Fibroblast of lung (primary cell): ENCODE measurements around the gene SCN2A. TPM values are rescaled to one million over a fixed set of nuclear protein-coding genes. Genes with fewer than 3 reads are reported as not detected.
A peak's percentile ranks its signal among the peaks of the same experiment; 100 is the strongest.

Experiments used
- DNase-seq, 2 donors: peaks; one replicate each; pipeline versions ENCODE4 v3.0.0 to v3.0.0-alpha.2; 2010; ENCODE audit warnings: low read depth in 2 of 2
- H2AFZ ChIP-seq: 2 replicates; pipeline ENCODE4 v1.5.1; 2012; ENCODE audit warnings: low read length, control low read depth, inconsistent platforms
- H3K27ac ChIP-seq: 2 replicates; pipeline ENCODE4 v1.5.1; 2011; ENCODE audit warnings: low read length, control low read depth; ENCODE audit not compliant: insufficient read depth
- H3K27me3 ChIP-seq: 2 replicates; pipeline ENCODE4 v1.5.1; 2011; ENCODE audit warnings: mild to moderate bottlenecking, low read length; ENCODE audit not compliant: control insufficient read depth, insufficient read depth
- H3K36me3 ChIP-seq: 2 replicates; pipeline ENCODE4 v1.5.1; 2011; ENCODE audit warnings: low read length; ENCODE audit not compliant: control insufficient read depth, insufficient read depth
- H3K4me1 ChIP-seq: 2 replicates; pipeline ENCODE4 v1.5.1; 2011; ENCODE audit warnings: low read length; ENCODE audit not compliant: control insufficient read depth, insufficient read depth; ENCODE audit errors: extremely low read depth
- H3K4me2 ChIP-seq: 2 replicates; pipeline ENCODE4 v1.5.1; 2011; ENCODE audit warnings: low read length, control low read depth; ENCODE audit not compliant: insufficient read depth; ENCODE audit errors: extremely low read depth
- H3K4me3 ChIP-seq, 4 experiments: fragments of 200-600 bp in 1 of 4; sonication (generic) in 1 of 4; replicated peaks in 1 of 4; 2 replicates each; pipeline ENCODE4 v1.5.1; 2011 to 2016; ENCODE audit warnings: low read length in 4 of 4, low read depth in 3 of 4, mild to moderate bottlenecking in 3 of 4, control low read depth in 2 of 4, inconsistent platforms in 1 of 4, mixed read lengths in 1 of 4; ENCODE audit not compliant: insufficient read depth in 1 of 4; ENCODE audit errors: control extremely low read depth in 1 of 4
- H3K79me2 ChIP-seq: 2 replicates; pipeline ENCODE4 v1.5.1; 2012; ENCODE audit warnings: mild to moderate bottlenecking, low read length, inconsistent platforms; ENCODE audit not compliant: control insufficient read depth, insufficient read depth
- H3K9ac ChIP-seq: 2 replicates; pipeline ENCODE4 v1.5.1; 2011; ENCODE audit warnings: mild to moderate bottlenecking, low read length, control low read depth; ENCODE audit not compliant: insufficient read depth
- H3K9me3 ChIP-seq: 2 replicates; pipeline ENCODE4 v1.5.1; 2012; ENCODE audit warnings: low read depth, low read length; ENCODE audit not compliant: control insufficient read depth, insufficient read depth
- H4K20me1 ChIP-seq: 2 replicates; pipeline ENCODE4 v1.5.1; 2011; ENCODE audit warnings: low read length; ENCODE audit not compliant: control insufficient read depth, insufficient read depth; ENCODE audit errors: extremely low read depth
- CTCF ChIP-seq, 2 donors: IDR thresholded peaks in 1 of 2; conservative IDR thresholded peaks in 1 of 2; 1 replicate in 1 of 2; 2 replicates in 1 of 2; pipeline ENCODE4 v1.5.1; 2011 to 2012; ENCODE audit warnings: low read length in 2 of 2, control low read depth in 1 of 2, inconsistent platforms in 1 of 2, low read depth in 1 of 2, mild to moderate bottlenecking in 1 of 2
- EZH2 ChIP-seq: IDR thresholded peaks from 2 replicates; pipeline ENCODE4 v1.5.1; 2012; ENCODE audit warnings: low read length, control low read depth, mild to moderate bottlenecking; ENCODE audit errors: missing control alignments
- polyA plus RNA-seq, 2 donors: library from polyadenylated mRNA; depleted of rRNA in 1 of 2; stranded (reverse) in 1 of 2; unstranded in 1 of 2; fragments of >200 nt; gene quantifications; 2 replicates each; pipeline ENCODE4 v1.2.1, GENCODE V29; 2011 to 2012; ENCODE audit warnings: missing spikeins in 1 of 2
- total RNA-seq: library from RNA; depleted of rRNA; stranded (reverse); fragments of >200 nt; gene quantifications from 2 replicates; pipeline ENCODE4 v1.2.1, GENCODE V29; 2014

SCN2A gene
- total and polyA plus RNA-seq, 2 donors (not counting 1 experiment from before 2014, with no cell fraction given): 0.76 to 7.1 TPM

GRCh38 chr2:165423081-165423480 is 183.9 kb downstream of the SCN2A start:
- Histone ChIP-seq H3K27ac (no peak overlapping the region), H3K4me3 (no peak overlapping the region), H4K20me1 (no peaks in the 10 kb centered on the region), H2AFZ (no peak overlapping the region), H3K4me2 (no peak overlapping the region), H3K9me3 (no peaks in the 10 kb centered on the region), H3K79me2 (no peaks in the 10 kb centered on the region), H3K36me3 (no peaks in the 10 kb centered on the region), H3K9ac (no peak overlapping the region), H3K27me3 (no peaks in the 10 kb centered on the region), H3K4me1 (no peaks in the 10 kb centered on the region)
- TF ChIP-seq CTCF (conservative IDR thresholded peaks at IDR 0.05 in 1 of 2, IDR thresholded peaks at IDR 0.05 in 1 of 2; ENCODE audit: low read depth in 1 of 2, low read length in 2 of 2) (no peak), EZH2 (no peak)
- DNase-seq: no peak

DNA sequence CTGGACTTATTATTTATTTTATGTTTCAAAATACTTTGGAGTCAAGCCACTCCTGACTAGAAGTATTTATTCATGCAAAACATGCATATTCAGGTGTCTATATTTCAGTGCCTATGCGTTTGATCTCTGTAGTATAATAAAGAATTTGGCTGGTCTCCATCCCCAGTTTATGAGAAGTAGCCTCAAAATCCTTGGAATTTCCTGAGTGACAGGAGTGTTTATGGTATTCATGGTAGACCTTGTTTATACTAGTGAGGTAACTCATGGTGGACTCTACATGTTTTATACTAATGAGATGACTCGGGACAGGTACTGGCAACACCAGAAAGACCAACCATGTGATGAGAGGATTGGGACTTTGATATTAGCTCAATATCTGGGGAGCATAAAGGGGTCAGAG is 186.3 kb downstream of the SCN2A start:
- H3K4me1 ChIP-seq: no peaks in the 10 kb centered on the region
- DNase-seq: peak in 1 of 2 donors; percentile 30
- H3K9me3 ChIP-seq: no peaks in the 10 kb centered on the region
- no peak overlapping the region for H3K27ac ChIP-seq
- H4K20me1 ChIP-seq: no peaks in the 10 kb centered on the region
- no peak overlapping the region for H3K4me3 ChIP-seq
- no peak overlapping the region for H3K4me2 ChIP-seq
- H3K79me2 ChIP-seq: no peaks in the 10 kb centered on the region
- H3K27me3 ChIP-seq: no peaks in the 10 kb centered on the region
- TF ChIP-seq EZH2 (no peak), CTCF (conservative IDR thresholded peaks at IDR 0.05 in 1 of 2, IDR thresholded peaks at IDR 0.05 in 1 of 2; ENCODE audit: low read depth in 1 of 2, low read length in 2 of 2) (no peak)
- no peaks in the 10 kb centered on the region for H3K36me3 ChIP-seq
- no peak overlapping the region for H2AFZ ChIP-seq
- no peak overlapping the region for H3K9ac ChIP-seq

DNA sequence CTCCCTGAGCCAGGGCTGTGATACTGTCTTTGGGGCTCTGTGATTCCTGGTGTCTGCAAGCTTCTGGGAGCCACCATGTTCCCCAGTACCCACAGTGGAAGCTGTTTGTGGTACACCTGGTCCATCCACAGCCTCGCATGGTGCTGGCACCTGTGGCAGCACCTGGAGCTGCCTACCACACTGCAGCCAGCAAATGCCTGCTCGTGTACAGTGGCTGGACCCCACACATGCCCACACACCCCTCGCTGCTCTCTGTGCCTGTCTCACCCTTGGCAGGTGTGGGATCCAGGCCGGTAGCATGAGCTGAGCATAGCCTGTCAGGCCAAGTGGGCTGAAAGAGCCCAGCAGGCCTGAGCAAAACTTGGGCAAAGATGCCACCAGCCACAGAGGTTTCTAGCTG is 188.5 kb downstream of the SCN2A start:
- no peak overlapping the region for H3K4me2 ChIP-seq
- no peak for TF ChIP-seq EZH2
- TF ChIP-seq CTCF (conservative IDR thresholded peaks at IDR 0.05 in 1 of 2, IDR thresholded peaks at IDR 0.05 in 1 of 2; ENCODE audit: low read depth in 1 of 2, low read length in 2 of 2): no peak
- H3K9me3 ChIP-seq: no peaks in the 10 kb centered on the region
- no peak overlapping the region for H3K9ac ChIP-seq
- no peaks in the 10 kb centered on the region for H3K36me3 ChIP-seq
- H3K27ac ChIP-seq: no peak overlapping the region
- no peaks in the 10 kb centered on the region for H4K20me1 ChIP-seq
- H3K4me3 ChIP-seq: no peak overlapping the region
- no peaks in the 10 kb centered on the region for H3K27me3 ChIP-seq
- H3K4me1 ChIP-seq: no peaks in the 10 kb centered on the region
- H3K79me2 ChIP-seq: no peaks in the 10 kb centered on the region
- no peak overlapping the region for H2AFZ ChIP-seq
- no peak for DNase-seq
